Measurements from ENCODE around the gene LRRN3. TPM values are rescaled to one million over a fixed set of nuclear protein-coding genes. Genes with fewer than 3 reads are reported as not detected.

Gene LRRN3
- total RNA-seq, 1 donor from 2014 or later = 6.1 TPM

GRCh38 chr7:111113263-111114017, 22.5 kb downstream of the LRRN3 start:
- intact Hi-C loops (cut with DNase I) = no loop called here
- DNase-seq = no peak

GRCh38 chr7:111115966-111116365, 25.0 kb downstream of the LRRN3 start:
- Histone ChIP-seq H3K4me3 (no peak overlapping the region), H3K27ac (no peak overlapping the region), H3K27me3 (ENCODE audit: low read depth) (no peaks in the 10 kb centered on the region), H3K9me3 (no peaks in the 10 kb centered on the region), H3K4me1 (peaks cover 5% of the 10 kb centered on the region), H3K36me3 (no peaks in the 10 kb centered on the region)
- DNase-seq = no peak
- no peak for TF ChIP-seq CTCF (IDR thresholded peaks at IDR 0.05)
- intact Hi-C loops (cut with DNase I) = no loop called here
- ATAC-seq = no peak

More at GRCh38 chr7:111113263-111114017, 22.5 kb downstream of the LRRN3 start:
- no peak for TF ChIP-seq CTCF (IDR thresholded peaks at IDR 0.05)
- Histone ChIP-seq H3K27me3 (ENCODE audit: low read depth) (no peaks in the 10 kb centered on the region), H3K4me3 (no peak overlapping the region), H3K4me1 (peaks cover 5% of the 10 kb centered on the region), H3K27ac (no peak overlapping the region), H3K9me3 (no peaks in the 10 kb centered on the region), H3K36me3 (no peaks in the 10 kb centered on the region)
- no peak for ATAC-seq

- Histone ChIP-seq H3K9me3 (no peaks in the 10 kb centered on the region), H3K36me3 (no peaks in the 10 kb centered on the region), H3K27me3 (ENCODE audit: low read depth) (no peaks in the 10 kb centered on the region), H3K4me3 (no peak overlapping the region), H3K27ac (no peak overlapping the region), H3K4me1 (no peaks in the 10 kb centered on the region)
- DNase-seq (no peak), ATAC-seq (no peak)
- no peak for TF ChIP-seq CTCF (IDR thresholded peaks at IDR 0.05)
- intact Hi-C loops (cut with DNase I) = no loop called here
Observed at GRCh38 chr7:111126987-111127386, 36.1 kb downstream of the LRRN3 start.

GRCh38 chr7:111129435-111129834, 38.5 kb downstream of the LRRN3 start:
- Histone ChIP-seq H3K9me3 (no peaks in the 10 kb centered on the region), H3K4me3 (no peak overlapping the region), H3K4me1 (no peaks in the 10 kb centered on the region), H3K27ac (no peak overlapping the region), H3K36me3 (no peaks in the 10 kb centered on the region), H3K27me3 (ENCODE audit: low read depth) (no peaks in the 10 kb centered on the region)
- intact Hi-C loops (cut with DNase I) = no loop called here
- no peak for ATAC-seq
- DNase-seq = no peak
- no peak for TF ChIP-seq CTCF (IDR thresholded peaks at IDR 0.05)

GRCh38 chr7:111132833-111133232, 41.9 kb downstream of the LRRN3 start:
- intact Hi-C loops (cut with DNase I) = no loop called here
- no peak for ATAC-seq
- TF ChIP-seq CTCF (IDR thresholded peaks at IDR 0.05) = no peak

More at GRCh38 chr7:111132833-111133232, 41.9 kb downstream of the LRRN3 start:
- Histone ChIP-seq H3K27me3 (ENCODE audit: low read depth) (no peaks in the 10 kb centered on the region), H3K27ac (no peak overlapping the region), H3K36me3 (no peaks in the 10 kb centered on the region), H3K4me3 (no peak overlapping the region), H3K9me3 (no peaks in the 10 kb centered on the region), H3K4me1 (peaks cover 7% of the 10 kb centered on the region)
- no peak for DNase-seq

Measured in lower lobe of right lung (tissue), 2 donors.